Measurements from ENCODE around the gene NCKAP5.

Gene NCKAP5

DNA sequence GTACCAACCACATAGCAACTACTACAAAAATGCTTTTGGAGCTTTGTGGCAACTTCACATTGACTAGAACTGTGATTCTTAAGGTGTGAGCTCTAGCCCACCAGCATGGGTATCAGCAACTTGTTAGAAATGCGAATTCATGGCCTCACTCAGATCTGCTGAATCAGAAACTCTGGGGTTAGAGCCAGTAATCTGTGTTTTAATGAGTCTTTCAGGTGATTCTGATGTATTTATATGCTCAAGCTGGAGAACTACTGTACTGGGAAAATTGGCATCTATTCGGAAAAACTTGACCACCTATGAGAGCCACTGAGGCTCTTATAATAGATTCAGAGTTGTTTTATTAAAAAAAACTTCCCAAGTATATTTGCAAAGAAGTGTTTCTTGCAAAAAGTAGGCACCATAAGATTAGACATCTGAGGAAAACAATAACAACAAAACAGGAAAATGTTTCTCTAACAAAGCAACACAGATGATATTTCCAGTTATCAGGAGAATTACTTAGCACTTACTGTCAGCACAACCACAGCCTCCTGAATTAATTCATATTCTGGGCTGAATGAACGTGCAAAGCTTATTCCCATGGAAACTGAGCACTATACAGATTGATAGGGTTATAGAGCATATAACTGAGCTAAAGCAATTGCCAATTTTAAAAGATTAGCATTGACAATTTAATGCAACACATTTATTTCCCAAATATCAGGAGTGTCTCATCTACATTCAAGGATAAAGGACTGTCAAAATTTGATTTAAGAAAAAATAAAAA lies 71.6 kb downstream of the NCKAP5 start:
- TF ChIP-seq, protein P1, sequence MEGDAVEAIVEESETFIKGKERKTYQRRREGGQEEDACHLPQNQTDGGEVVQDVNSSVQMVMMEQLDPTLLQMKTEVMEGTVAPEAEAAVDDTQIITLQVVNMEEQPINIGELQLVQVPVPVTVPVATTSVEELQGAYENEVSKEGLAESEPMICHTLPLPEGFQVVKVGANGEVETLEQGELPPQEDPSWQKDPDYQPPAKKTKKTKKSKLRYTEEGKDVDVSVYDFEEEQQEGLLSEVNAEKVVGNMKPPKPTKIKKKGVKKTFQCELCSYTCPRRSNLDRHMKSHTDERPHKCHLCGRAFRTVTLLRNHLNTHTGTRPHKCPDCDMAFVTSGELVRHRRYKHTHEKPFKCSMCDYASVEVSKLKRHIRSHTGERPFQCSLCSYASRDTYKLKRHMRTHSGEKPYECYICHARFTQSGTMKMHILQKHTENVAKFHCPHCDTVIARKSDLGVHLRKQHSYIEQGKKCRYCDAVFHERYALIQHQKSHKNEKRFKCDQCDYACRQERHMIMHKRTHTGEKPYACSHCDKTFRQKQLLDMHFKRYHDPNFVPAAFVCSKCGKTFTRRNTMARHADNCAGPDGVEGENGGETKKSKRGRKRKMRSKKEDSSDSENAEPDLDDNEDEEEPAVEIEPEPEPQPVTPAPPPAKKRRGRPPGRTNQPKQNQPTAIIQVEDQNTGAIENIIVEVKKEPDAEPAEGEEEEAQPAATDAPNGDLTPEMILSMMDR (IDR thresholded peaks at IDR 0.05; ENCODE audit: insufficient read depth, low read length, missing control alignments), result no peak
- no peak overlapping the region for H3K4me3 ChIP-seq (ENCODE audit: low read depth, low read length)
- DNase-seq (ENCODE audit: low read depth, low spot score), result no peak
- ChIA-PET POLR2A (no interaction called here), CTCF (interaction anchor here (1.7 to 1.9 kb wide), 2 partner anchors 9 to 348 kb away, joined by 4 to 6 read pairs; no protein-coding TSS in a partner anchor)

DNA sequence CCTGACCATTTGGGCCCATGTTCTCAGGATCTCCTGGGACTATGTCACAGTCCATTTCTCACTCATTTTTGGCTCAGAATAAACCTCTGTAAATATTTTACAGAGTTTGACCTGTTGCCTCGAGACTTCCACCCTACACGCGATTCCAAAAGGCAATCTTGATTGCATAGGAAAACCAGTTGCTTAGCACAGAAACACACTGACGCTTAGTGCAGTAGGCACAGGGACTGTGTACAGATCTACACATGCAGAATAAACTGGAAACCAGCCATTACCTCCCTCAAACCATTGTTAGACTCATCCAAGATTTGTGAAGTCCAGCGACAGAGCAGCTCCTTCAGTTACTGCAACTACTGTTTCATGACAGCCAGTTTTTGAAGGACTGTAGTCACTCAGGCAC lies 73.0 kb downstream of the NCKAP5 start:
- TF ChIP-seq, protein P1 (IDR thresholded peaks at IDR 0.05; ENCODE audit: insufficient read depth, low read length, missing control alignments), result no peak
- H3K4me3 ChIP-seq (ENCODE audit: low read depth, low read length), result no peak overlapping the region
- DNase-seq (ENCODE audit: low read depth, low spot score), result no peak
- ChIA-PET POLR2A (no interaction called here), CTCF (interaction anchor here (1.1 kb wide), 1 partner anchor 10 kb away, joined by 3 read pairs; no protein-coding TSS in a partner anchor)

DNA sequence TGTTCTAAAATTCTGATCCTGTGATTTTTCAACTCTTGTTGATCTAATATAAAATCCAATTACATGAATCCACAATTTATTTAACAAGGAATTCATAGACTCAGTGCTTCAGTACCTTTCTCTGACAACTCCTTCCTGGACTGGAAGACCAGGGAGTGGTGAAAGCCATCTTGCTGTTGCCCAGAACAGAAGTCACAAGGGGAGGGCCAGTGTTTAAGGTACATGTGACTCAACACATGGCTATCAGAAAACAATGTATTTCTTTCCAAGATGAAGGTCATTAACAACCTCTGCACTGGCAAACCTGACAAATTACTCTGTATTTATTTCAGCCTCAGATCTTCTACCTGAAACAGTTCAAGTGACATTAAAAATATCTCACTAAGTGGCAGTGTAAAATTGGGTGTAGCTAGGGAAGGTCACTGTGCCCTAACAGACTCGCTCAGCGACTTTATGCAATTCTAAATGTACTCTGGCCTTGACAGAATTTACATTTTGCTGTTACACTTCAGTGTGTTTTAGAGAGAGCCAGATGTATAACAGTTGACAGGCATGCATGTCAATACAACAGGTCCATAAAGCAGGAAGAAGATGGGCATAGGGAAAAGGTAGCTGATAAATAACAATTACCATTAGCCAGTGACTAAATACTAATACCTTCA lies 75.4 kb downstream of the NCKAP5 start:
- no peak for DNase-seq (ENCODE audit: low read depth, low spot score)
- TF ChIP-seq, protein P1 (IDR thresholded peaks at IDR 0.05; ENCODE audit: insufficient read depth, low read length, missing control alignments), result no peak
- POLR2A ChIA-PET, result no interaction called here
- CTCF ChIA-PET, result no interaction called here
- no peak overlapping the region for H3K4me3 ChIP-seq (ENCODE audit: low read depth, low read length)

DNA sequence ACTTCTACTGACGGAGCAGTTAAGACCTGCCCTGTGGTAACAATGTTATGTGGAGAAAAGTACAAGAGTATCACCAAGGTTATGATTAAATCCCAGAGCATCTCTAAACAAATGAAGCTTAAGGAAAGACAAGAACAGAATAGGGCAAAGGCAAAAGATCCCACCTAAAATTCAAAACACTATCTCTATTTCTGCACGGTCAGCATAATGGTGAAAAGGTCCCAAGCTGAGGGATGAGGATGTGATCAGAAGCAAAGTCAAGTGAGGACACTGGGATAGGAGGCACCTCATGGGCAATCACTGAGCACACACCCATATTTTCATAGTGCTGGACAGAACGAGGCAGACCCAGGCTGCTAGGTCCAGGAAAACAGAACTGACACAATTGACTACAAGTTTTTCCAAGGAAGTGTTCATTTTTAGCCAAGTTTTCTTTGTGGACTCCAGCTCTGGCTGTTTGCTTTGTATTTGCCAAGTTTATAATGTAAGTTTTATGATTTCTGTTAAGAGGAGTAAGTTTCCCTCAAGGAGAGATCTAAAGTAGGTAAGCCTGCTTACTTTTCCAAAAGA lies 77.8 kb downstream of the NCKAP5 start:
- POLR2A ChIA-PET, result no interaction called here
- DNase-seq (ENCODE audit: low read depth, low spot score), result no peak
- H3K4me3 ChIP-seq (ENCODE audit: low read depth, low read length), result no peak overlapping the region
- TF ChIP-seq, protein P1 (IDR thresholded peaks at IDR 0.05; ENCODE audit: insufficient read depth, low read length, missing control alignments), result no peak
- CTCF ChIA-PET, result interaction anchor here (1.5 kb wide), 1 partner anchor 144 kb away, joined by 3 read pairs; no protein-coding TSS in a partner anchor

DNA sequence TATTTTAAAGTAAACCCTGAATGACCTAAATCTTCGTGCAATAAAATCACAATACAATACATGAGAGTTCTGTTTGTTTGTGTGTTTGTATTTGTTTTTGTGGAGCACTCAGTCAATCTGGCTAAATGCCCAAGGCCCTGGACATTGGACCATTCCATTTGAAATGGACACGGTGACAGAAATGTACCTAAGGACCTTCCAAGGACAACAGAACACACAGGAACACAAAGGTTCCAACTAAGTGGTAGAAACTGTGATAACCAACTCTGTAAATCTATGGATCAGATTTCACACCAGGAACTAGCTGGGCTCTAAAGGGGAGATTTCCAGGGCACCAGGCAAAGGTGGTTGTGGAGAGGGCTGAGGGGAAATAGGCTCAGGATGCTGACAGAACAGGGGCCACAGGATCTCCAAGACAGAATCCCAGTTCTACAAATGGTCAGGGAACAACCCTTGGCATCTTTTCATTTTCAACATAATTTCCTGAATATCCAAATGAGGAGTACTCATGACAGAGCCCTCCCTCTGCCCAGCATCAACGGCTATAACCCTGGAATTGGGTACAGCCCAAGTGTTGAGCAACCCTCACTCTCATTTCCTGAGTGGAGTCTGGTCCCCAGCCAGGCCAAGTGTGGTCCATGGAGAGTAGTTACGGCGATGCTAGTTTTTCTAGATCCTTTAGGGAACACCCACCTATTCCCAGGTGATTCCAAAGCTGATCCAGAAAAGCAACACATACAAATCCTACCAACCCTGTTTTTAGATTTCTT lies 78.4 kb downstream of the NCKAP5 start:
- POLR2A ChIA-PET, result no interaction called here
- TF ChIP-seq, protein P1 (IDR thresholded peaks at IDR 0.05; ENCODE audit: insufficient read depth, low read length, missing control alignments), result no peak
- no peak for DNase-seq (ENCODE audit: low read depth, low spot score)
- CTCF ChIA-PET, result interaction anchor here (1.5 kb wide), 1 partner anchor 144 kb away, joined by 3 read pairs; no protein-coding TSS in a partner anchor
- no peak overlapping the region for H3K4me3 ChIP-seq (ENCODE audit: low read depth, low read length)

All from AG04449 (cell line).